ENCODE results near the gene EGR4. TPM values are rescaled to one million over a fixed set of nuclear protein-coding genes. Genes with fewer than 3 reads are reported as not detected.

Gene EGR4
- total RNA-seq, 1 donor from 2014 or later, result 0.19 TPM

DNA sequence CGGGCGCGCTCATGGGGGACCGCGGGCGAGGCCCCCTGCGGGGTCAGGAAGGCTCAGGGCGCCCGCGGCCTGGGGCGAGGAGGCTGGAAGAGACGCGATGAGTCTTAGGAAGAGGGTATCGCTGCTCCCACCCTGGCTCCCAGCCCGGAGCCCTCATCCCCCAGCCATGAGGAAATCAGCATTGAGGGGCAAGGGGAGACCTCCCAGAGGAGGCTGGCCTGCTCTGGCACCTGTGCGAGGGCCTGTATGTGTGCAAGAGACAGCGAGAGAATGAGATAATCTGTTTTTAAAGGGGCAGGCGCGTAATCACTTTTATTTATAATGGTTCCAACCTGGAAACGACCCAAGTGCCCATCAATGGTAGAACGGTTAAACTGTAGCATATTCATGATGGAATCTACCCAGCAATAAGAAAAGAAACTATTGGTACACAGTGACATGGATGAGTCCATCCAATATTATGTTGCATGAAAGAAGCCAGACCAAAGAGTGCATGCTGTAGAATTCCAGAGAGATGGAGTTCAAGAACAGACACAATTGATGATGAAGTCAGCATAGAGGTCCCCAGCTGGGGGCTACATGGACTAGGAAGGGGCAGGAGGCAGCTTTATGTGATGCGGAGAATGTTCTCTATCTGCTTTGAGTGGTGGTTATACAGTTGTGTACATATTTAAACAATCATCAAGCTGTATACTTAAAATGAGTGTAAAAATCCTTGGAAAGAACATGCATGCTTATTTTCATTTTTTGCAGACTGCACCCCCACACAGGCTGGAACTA lies 23.5 kb downstream of the EGR4 start:
- DNase-seq (ENCODE audit: extremely low spot score, unreplicated experiment), result no peak
- H3K36me3 Mint-ChIP-seq, result peaks cover 4% of the 10 kb centered on the region
- H3K27me3 Mint-ChIP-seq, result peaks cover 53% of the 10 kb centered on the region
- no peaks in the 10 kb centered on the region for H3K9me3 Mint-ChIP-seq
- peak overlapping the region; percentile 38 for H3K4me3 Mint-ChIP-seq
- H3K27ac Mint-ChIP-seq, result no peak overlapping the region
- TF ChIP-seq, protein P1, sequence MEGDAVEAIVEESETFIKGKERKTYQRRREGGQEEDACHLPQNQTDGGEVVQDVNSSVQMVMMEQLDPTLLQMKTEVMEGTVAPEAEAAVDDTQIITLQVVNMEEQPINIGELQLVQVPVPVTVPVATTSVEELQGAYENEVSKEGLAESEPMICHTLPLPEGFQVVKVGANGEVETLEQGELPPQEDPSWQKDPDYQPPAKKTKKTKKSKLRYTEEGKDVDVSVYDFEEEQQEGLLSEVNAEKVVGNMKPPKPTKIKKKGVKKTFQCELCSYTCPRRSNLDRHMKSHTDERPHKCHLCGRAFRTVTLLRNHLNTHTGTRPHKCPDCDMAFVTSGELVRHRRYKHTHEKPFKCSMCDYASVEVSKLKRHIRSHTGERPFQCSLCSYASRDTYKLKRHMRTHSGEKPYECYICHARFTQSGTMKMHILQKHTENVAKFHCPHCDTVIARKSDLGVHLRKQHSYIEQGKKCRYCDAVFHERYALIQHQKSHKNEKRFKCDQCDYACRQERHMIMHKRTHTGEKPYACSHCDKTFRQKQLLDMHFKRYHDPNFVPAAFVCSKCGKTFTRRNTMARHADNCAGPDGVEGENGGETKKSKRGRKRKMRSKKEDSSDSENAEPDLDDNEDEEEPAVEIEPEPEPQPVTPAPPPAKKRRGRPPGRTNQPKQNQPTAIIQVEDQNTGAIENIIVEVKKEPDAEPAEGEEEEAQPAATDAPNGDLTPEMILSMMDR (conservative IDR thresholded peaks at IDR 0.05), result no peak
- H3K4me1 Mint-ChIP-seq (ENCODE audit: unreplicated experiment), result no peaks in the 10 kb centered on the region

DNA sequence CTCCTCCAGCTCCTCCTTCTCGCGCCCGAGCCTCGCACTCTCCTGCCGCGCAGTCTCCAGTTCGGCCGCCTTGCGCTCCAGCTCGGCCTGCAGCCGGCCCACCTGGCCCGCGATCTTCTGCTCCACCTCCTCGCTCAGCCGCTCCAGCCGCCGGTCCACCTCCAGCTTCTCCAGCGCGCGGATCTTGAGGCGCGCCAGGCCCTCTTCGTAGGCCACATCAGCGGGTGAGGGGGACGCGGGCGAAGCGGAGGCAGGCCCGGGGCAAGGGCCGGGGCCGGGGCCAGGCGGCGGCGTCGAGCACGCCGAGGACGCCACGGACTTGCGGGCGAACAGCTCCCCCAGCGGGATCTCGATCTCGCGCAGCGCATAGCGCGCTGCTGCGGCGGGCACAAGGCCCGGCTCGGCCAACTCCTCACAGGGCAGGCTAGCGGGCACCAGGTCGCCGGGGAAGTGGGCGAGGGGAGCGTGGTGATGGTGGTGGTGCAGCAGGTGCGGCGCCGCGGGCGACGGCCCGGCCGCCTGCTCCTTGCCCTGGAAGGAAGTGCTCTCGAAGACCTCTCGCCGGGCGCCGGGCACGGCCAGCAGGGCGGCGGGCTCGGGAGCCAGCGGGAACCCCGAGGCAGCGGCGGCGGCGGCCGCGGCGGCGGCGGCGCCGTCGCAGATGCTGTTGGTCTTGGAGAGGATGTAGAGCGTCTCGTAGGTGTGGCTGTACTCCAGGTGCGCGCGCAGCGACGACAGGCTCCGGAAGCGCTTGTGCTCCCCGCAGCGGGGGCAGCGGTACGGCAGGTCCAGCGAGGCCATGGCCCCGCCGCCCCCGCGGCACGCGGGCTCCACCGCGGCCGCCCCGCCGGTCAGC lies 24.3 kb downstream of the EGR4 start:
- H3K4me3 Mint-ChIP-seq, result peak overlapping the region; percentile 79
- H3K27me3 Mint-ChIP-seq, result peaks cover 53% of the 10 kb centered on the region
- DNase-seq (ENCODE audit: extremely low spot score, unreplicated experiment), result no peak
- H3K27ac Mint-ChIP-seq, result no peak overlapping the region
- H3K36me3 Mint-ChIP-seq, result peaks cover 4% of the 10 kb centered on the region
- TF ChIP-seq, protein P1 (conservative IDR thresholded peaks at IDR 0.05), result peak; percentile 50
- H3K9me3 Mint-ChIP-seq, result no peaks in the 10 kb centered on the region
- H3K4me1 Mint-ChIP-seq (ENCODE audit: unreplicated experiment), result no peaks in the 10 kb centered on the region

DNA sequence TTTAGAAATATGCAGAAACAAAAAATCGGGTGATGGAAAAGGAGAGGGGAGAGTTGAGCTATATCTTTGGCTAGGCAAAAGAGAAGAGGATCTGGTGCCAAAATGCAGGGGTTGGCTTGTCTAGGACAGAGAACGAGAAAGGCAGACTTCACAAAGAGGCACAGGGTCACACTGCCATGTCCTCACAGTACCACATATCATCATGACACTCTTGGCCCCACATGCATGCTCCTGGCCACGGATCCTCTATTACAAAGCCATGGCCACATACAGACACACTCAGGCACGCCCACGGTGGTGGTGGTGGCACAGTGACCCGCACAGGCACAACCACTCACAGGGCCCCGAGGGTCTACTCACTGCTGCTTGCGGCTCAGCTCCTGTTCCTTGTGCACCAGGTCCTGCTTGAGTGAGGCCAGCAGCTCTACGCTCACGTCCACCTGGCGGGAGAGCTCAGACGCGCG lies 24.9 kb downstream of the EGR4 start:
- Mint-ChIP-seq H3K4me3 (peak overlapping the region; percentile 79), H3K9me3 (no peaks in the 10 kb centered on the region), H3K4me1 (ENCODE audit: unreplicated experiment) (no peaks in the 10 kb centered on the region), H3K27ac (peak overlapping the region; percentile 37), H3K36me3 (peaks cover 4% of the 10 kb centered on the region), H3K27me3 (peaks cover 49% of the 10 kb centered on the region)
- no peak for DNase-seq (ENCODE audit: extremely low spot score, unreplicated experiment)
- TF ChIP-seq, protein P1 (conservative IDR thresholded peaks at IDR 0.05), result no peak

DNA sequence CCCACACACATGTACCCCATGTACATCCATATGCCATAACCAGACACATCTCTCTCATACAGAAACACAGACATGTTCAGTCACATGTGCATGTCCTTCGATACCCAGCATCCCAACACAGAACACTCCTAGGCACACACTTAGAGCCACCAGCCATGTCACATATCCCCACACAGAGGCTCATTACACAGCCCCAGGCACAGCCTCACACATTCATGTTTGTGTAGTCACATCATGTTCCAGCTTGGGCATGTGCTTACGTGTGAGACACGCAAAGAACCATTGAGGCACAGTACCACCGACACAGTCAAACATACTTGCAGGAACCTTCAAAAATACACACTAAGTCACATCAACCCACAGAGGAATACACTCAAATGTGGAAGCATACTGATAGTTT lies 26.3 kb downstream of the EGR4 start:
- Mint-ChIP-seq H3K27me3 (peaks cover 45% of the 10 kb centered on the region), H3K36me3 (peaks cover 4% of the 10 kb centered on the region), H3K9me3 (no peaks in the 10 kb centered on the region), H3K4me1 (ENCODE audit: unreplicated experiment) (no peaks in the 10 kb centered on the region), H3K4me3 (peak overlapping the region; percentile 50), H3K27ac (peak overlapping the region; percentile 1)
- no peak for DNase-seq (ENCODE audit: extremely low spot score, unreplicated experiment)
- TF ChIP-seq, protein P1 (conservative IDR thresholded peaks at IDR 0.05), result no peak

DNA sequence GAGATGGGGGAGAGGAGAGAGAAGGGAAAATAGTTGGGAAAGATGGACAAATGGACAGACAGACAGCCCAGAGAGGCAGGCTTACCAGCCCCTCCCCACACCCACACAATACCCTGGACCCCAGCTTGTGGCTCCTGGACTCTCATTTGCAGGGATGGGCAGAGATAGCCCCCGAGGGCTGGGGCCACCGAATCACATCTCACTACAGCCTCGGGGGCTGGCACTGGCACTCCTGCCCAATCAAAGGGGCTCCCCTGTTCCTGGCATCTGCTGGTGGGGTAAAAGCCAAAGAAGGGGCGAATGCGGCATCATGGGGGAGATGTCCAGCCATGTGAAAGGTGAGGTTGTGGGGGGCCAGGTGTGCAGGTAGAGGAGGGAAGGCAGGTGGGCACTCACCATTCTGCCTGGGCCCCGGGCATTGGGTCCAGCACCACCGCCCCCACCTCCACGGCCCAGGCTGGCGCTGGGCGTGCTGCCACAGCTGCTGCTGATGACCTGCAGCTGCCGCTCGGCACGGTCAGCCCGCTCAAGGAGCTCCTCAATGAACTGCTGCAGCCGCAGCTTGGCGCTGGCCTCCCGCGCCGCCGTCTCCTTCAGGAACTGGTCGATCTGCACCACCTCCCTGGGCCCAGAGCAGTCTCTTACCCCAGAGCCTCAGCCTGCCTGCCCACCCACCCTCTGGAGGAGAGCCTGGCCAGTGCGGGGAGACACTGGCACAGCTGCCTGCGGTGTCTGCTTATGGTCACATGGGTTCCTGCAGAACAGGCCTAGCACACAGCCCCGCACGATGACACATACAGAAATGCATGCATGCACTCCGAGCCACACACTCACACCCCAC lies 27.1 kb downstream of the EGR4 start:
- Mint-ChIP-seq H3K4me1 (ENCODE audit: unreplicated experiment) (no peaks in the 10 kb centered on the region), H3K9me3 (no peaks in the 10 kb centered on the region), H3K27me3 (peaks cover 40% of the 10 kb centered on the region), H3K4me3 (peak overlapping the region; percentile 50), H3K27ac (peak overlapping the region; percentile 1), H3K36me3 (peaks cover 4% of the 10 kb centered on the region)
- TF ChIP-seq, protein P1 (conservative IDR thresholded peaks at IDR 0.05), result no peak
- no peak for DNase-seq (ENCODE audit: extremely low spot score, unreplicated experiment)
